ENCODE results near the gene TSPAN31.

TSPAN31 gene

GRCh38 chr12:57750561-57751431 lies 6.0 kb downstream of the TSPAN31 start:
- TF ChIP-seq TAF1 (IDR thresholded peaks at IDR 0.05; ENCODE audit: low read depth, low read length) (no peak), SPI1 (IDR thresholded peaks at IDR 0.05; ENCODE audit: low read depth, low read length) (no peak), POU2F2 (IDR thresholded peaks at IDR 0.05; ENCODE audit: low read depth, low read length) (no peak), POLR2A (IDR thresholded peaks at IDR 0.05; ENCODE audit: low read depth, low read length) (no peak)
- no peak for DNase-seq (ENCODE audit: insufficient read length, low spot score)
- FAIRE-seq = peak; percentile 40

- DNase-seq (ENCODE audit: insufficient read length, low spot score) = no peak
- no peak for FAIRE-seq
- TF ChIP-seq TAF1 (IDR thresholded peaks at IDR 0.05; ENCODE audit: low read depth, low read length) (no peak), PAX5 (IDR thresholded peaks at IDR 0.05; ENCODE audit: insufficient read depth, low read length, severe bottlenecking) (no peak), SPI1 (IDR thresholded peaks at IDR 0.05; ENCODE audit: low read depth, low read length) (no peak), POU2F2 (IDR thresholded peaks at IDR 0.05; ENCODE audit: low read depth, low read length) (no peak), POLR2AphosphoS5 (IDR thresholded peaks at IDR 0.05; ENCODE audit: low read depth, low read length) (no peak), POLR2A (IDR thresholded peaks at IDR 0.05; ENCODE audit: low read depth, low read length) (no peak)
Observed at GRCh38 chr12:57751432-57751787, 6.6 kb downstream of the TSPAN31 start.

- FAIRE-seq (peak; percentile 99), DNase-seq (ENCODE audit: insufficient read length, low spot score) (peak; percentile 91)
- TF ChIP-seq POU2F2 (IDR thresholded peaks at IDR 0.05; ENCODE audit: low read depth, low read length) = no peak
- peak; percentile 53; the same call in 1 of the 2 replicates for TF ChIP-seq POLR2A (IDR thresholded peaks at IDR 0.05; ENCODE audit: low read depth, low read length)
- peak; percentile 72 for TF ChIP-seq POLR2AphosphoS5 (IDR thresholded peaks at IDR 0.05; ENCODE audit: low read depth, low read length)
- TF ChIP-seq SPI1 (IDR thresholded peaks at IDR 0.05; ENCODE audit: low read depth, low read length) = no peak
- no peak for TF ChIP-seq PAX5 (IDR thresholded peaks at IDR 0.05; ENCODE audit: insufficient read depth, low read length, severe bottlenecking)
- TF ChIP-seq TAF1 (IDR thresholded peaks at IDR 0.05; ENCODE audit: low read depth, low read length) = peak; percentile 69; the same call in 1 of the 2 replicates
Observed at GRCh38 chr12:57751788-57752667, 7.2 kb downstream of the TSPAN31 start, which contains the start of gene CDK4. TSS of gene CDK4 (minus strand) at chr12:57752310. CDS start at chr12:57751717, 593 bp downstream.

GRCh38 chr12:57752668-57753000 lies 7.8 kb downstream of the TSPAN31 start:
- TF ChIP-seq POU2F2 (IDR thresholded peaks at IDR 0.05; ENCODE audit: low read depth, low read length) (no peak), POLR2AphosphoS5 (IDR thresholded peaks at IDR 0.05; ENCODE audit: low read depth, low read length) (no peak), TAF1 (IDR thresholded peaks at IDR 0.05; ENCODE audit: low read depth, low read length) (no peak), PAX5 (IDR thresholded peaks at IDR 0.05; ENCODE audit: insufficient read depth, low read length, severe bottlenecking) (no peak), SPI1 (IDR thresholded peaks at IDR 0.05; ENCODE audit: low read depth, low read length) (no peak), POLR2A (IDR thresholded peaks at IDR 0.05; ENCODE audit: low read depth, low read length) (no peak)
- FAIRE-seq = no peak

GRCh38 chr12:57753756-57754337 lies 9.0 kb downstream of the TSPAN31 start:
- FAIRE-seq (no peak), DNase-seq (ENCODE audit: insufficient read length, low spot score) (no peak)
- TF ChIP-seq POLR2AphosphoS5 (IDR thresholded peaks at IDR 0.05; ENCODE audit: low read depth, low read length) (no peak), POU2F2 (IDR thresholded peaks at IDR 0.05; ENCODE audit: low read depth, low read length) (no peak), TAF1 (IDR thresholded peaks at IDR 0.05; ENCODE audit: low read depth, low read length) (no peak), PAX5 (IDR thresholded peaks at IDR 0.05; ENCODE audit: insufficient read depth, low read length, severe bottlenecking) (no peak), SPI1 (IDR thresholded peaks at IDR 0.05; ENCODE audit: low read depth, low read length) (no peak), POLR2A (IDR thresholded peaks at IDR 0.05; ENCODE audit: low read depth, low read length) (no peak)

More at GRCh38 chr12:57752668-57753000, 7.8 kb downstream of the TSPAN31 start:
- DNase-seq (ENCODE audit: insufficient read length, low spot score) = no peak

GRCh38 chr12:57754411-57755193 lies 9.8 kb downstream of the TSPAN31 start, which contains the start of gene MARCHF9:
TSS of gene MARCHF9 (plus strand) at chr12:57755103. CDS start at chr12:57755529, 426 bp downstream.
- DNase-seq (ENCODE audit: insufficient read length, low spot score) (peak; percentile 71), FAIRE-seq (peak; percentile 87)
- TF ChIP-seq POU2F2 (IDR thresholded peaks at IDR 0.05; ENCODE audit: low read depth, low read length) (no peak), SPI1 (IDR thresholded peaks at IDR 0.05; ENCODE audit: low read depth, low read length) (no peak), POLR2A (IDR thresholded peaks at IDR 0.05; ENCODE audit: low read depth, low read length) (no peak), POLR2AphosphoS5 (IDR thresholded peaks at IDR 0.05; ENCODE audit: low read depth, low read length) (no peak), PAX5 (IDR thresholded peaks at IDR 0.05; ENCODE audit: insufficient read depth, low read length, severe bottlenecking) (no peak), TAF1 (IDR thresholded peaks at IDR 0.05; ENCODE audit: low read depth, low read length) (no peak)

GRCh38 chr12:57755194-57755453 lies 10.3 kb downstream of the TSPAN31 start:
- DNase-seq (ENCODE audit: insufficient read length, low spot score) = no peak
- no peak for TF ChIP-seq POLR2A (IDR thresholded peaks at IDR 0.05; ENCODE audit: low read depth, low read length)
- TF ChIP-seq POLR2AphosphoS5 (IDR thresholded peaks at IDR 0.05; ENCODE audit: low read depth, low read length) = no peak
- no peak for TF ChIP-seq POU2F2 (IDR thresholded peaks at IDR 0.05; ENCODE audit: low read depth, low read length)
- TF ChIP-seq PAX5 (IDR thresholded peaks at IDR 0.05; ENCODE audit: insufficient read depth, low read length, severe bottlenecking) = no peak
- no peak for TF ChIP-seq SPI1 (IDR thresholded peaks at IDR 0.05; ENCODE audit: low read depth, low read length)
- no peak for TF ChIP-seq TAF1 (IDR thresholded peaks at IDR 0.05; ENCODE audit: low read depth, low read length)
- no peak for FAIRE-seq
